Measurements from ENCODE around the gene SCN8A.

GRCh38 chr12:51818086-51818485 is 227.1 kb downstream of the SCN8A start:
- no peak for TF ChIP-seq CTCF (IDR thresholded peaks at IDR 0.05; ENCODE audit: insufficient read depth, low read length)
- TF ChIP-seq REST (IDR thresholded peaks at IDR 0.05; ENCODE audit: insufficient replicate concordance, low read depth) = no peak

Measured in HL-60 (cell line).